Measurements from ENCODE around the gene GRHPR. TPM values are rescaled to one million over a fixed set of nuclear protein-coding genes. Genes with fewer than 3 reads are reported as not detected.
A peak's percentile ranks its signal among the peaks of the same experiment; 100 is the strongest.
"Not testable (repeated sequence)": the region's sequence is repeated elsewhere in the genome, so short reads cannot be mapped to it uniquely, and the experiment has no call there.

Gene GRHPR
- total RNA-seq, 1 experiment from 2014 or later: 111 TPM

- no peak for DNase-seq
- H3K9me3 ChIP-seq: no peaks in the 10 kb centered on the region
- H3K27me3 ChIP-seq: no peaks in the 10 kb centered on the region
- no peaks in the 10 kb centered on the region for H3K36me3 ChIP-seq
- H3K4me3 ChIP-seq: no peak overlapping the region
Observed at GRCh38 chr9:37392272-37392671, 30.2 kb upstream of the GRHPR start.

DNA sequence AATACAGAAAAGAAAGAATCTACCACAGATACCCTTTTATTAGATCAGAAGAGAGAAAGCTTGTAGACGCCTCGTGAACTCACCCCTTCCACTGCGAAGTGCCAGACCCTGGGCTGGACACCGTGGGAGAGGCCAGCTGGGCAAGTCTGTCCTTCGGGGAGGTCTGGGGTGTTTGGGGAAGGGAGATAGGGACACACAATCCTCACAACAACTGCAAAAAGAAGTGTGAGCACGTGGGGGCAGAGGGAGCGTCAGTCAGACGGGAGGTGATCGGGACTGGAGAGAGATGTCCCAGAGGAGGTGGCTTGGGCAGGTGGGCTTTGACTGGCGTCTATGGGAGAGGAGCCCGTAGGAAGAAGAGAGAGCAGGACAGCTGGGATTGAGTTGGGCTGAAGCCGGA lies 27.3 kb upstream of the GRHPR start:
- Histone ChIP-seq H3K27me3 (no peaks in the 10 kb centered on the region), H3K9me3 (no peaks in the 10 kb centered on the region), H3K4me3 (no peak overlapping the region), H3K36me3 (no peaks in the 10 kb centered on the region)
- no peak for DNase-seq

GRCh38 chr9:37395663-37396062 lies 26.8 kb upstream of the GRHPR start:
- DNase-seq: no peak
- Histone ChIP-seq H3K27me3 (no peaks in the 10 kb centered on the region), H3K36me3 (no peaks in the 10 kb centered on the region), H3K9me3 (no peaks in the 10 kb centered on the region), H3K4me3 (no peak overlapping the region)

DNA sequence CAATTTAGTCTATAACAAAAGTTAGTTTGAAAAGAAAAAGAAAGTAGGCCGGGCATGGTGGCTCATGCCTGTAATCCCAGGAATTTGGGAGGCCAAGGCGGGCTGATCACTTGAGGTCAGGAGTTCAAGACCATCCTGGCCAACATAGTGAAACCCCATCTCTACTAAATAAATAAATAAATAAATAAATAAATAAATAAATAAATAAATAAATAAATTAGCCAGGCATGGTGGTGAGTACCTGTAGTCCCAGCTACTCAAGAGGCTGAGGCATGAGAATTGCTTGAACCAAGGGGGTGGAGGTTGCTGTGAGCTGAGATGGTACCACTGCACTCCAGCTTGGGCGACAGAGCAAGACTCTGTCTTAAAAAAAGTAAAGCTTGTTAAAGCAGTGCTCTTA lies 24.5 kb upstream of the GRHPR start:
- not testable (repeated sequence) for H3K4me3 ChIP-seq, DNase-seq, H3K27me3 ChIP-seq, H3K36me3 ChIP-seq, H3K9me3 ChIP-seq

DNA sequence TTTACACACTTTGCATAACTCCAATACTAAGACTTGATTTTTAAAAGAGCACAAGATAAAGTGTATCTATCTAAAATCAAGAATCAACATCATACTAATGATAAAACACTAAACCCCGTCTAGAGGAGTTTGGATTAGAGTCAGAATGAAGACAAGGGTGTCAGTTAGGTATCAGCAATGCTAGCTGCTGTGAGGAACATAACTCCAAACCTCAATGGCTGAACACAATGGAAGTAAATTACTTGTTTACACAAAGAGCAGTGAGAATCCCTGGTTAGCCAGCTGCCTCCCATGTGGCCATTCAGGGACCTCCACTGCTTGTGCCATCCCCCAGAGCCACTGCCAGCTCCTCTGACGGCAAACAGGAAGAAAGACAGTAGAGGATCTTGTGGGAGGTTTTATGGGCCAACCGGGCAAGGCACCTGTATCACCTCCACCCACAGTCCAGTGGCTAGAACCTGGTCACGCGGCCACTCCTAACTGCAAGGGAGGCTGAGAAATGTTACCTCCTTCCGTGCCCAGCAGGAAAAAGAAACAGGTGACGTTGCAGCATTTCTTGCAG lies 24.0 kb upstream of the GRHPR start:
- Histone ChIP-seq H3K36me3 (no peaks in the 10 kb centered on the region), H3K27me3 (no peaks in the 10 kb centered on the region), H3K9me3 (no peaks in the 10 kb centered on the region), H3K4me3 (no peak overlapping the region)
- DNase-seq: no peak

- no peak for DNase-seq
- H3K9me3 ChIP-seq: no peaks in the 10 kb centered on the region
- H3K27me3 ChIP-seq: no peaks in the 10 kb centered on the region
- no peak overlapping the region for H3K4me3 ChIP-seq
- no peaks in the 10 kb centered on the region for H3K36me3 ChIP-seq
Observed at GRCh38 chr9:37399336-37399735, 23.2 kb upstream of the GRHPR start.

DNA sequence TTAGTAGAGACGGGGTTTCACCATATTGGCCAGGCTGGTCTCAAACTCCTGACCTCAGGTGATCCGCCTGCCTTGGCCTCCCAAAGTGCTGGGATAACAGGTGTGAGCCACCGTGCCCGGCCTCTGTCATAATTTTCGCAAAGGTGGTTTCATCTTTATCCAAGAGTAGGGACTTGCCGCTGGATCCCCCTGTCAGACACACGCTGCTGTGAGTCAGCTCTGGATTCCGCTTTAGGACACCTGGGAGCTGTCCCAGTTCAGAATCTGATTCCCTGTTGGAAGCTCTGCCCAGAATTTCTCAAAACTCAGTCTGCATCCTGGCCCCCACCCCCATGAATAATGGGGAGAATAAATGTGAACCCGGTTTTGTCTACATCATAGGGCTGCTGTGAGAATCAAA lies 17.9 kb upstream of the GRHPR start:
- no peak for DNase-seq
- no peak overlapping the region for H3K4me3 ChIP-seq
- no peaks in the 10 kb centered on the region for H3K9me3 ChIP-seq
- no peaks in the 10 kb centered on the region for H3K27me3 ChIP-seq
- no peaks in the 10 kb centered on the region for H3K36me3 ChIP-seq

DNA sequence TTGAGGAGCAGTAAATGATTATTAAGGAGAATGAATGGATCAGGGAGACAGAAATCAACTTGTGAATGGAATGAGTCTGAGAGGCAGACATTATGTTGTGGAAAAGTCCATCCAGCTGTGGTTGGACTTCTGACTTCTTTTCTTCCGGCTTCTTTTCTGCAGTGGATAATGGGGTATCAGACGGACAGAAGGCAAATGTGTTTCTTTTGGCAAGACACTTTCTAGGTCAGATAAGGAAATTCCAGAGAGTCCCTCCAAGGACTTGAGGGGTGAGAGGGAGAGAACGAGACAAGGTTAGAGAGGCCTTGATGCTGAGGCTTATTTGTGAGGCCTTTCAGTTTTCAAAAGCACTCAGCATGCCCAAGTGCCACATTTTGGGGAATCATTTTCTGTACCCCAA lies 17.1 kb upstream of the GRHPR start:
- Histone ChIP-seq H3K4me3 (no peak overlapping the region), H3K9me3 (no peaks in the 10 kb centered on the region), H3K27me3 (no peaks in the 10 kb centered on the region), H3K36me3 (no peaks in the 10 kb centered on the region)
- no peak for DNase-seq

- Histone ChIP-seq H3K36me3 (no peaks in the 10 kb centered on the region), H3K27me3 (no peaks in the 10 kb centered on the region), H3K9me3 (no peaks in the 10 kb centered on the region), H3K4me3 (no peak overlapping the region)
- DNase-seq: no peak
Observed at GRCh38 chr9:37405764-37406380, 16.6 kb upstream of the GRHPR start.

DNA sequence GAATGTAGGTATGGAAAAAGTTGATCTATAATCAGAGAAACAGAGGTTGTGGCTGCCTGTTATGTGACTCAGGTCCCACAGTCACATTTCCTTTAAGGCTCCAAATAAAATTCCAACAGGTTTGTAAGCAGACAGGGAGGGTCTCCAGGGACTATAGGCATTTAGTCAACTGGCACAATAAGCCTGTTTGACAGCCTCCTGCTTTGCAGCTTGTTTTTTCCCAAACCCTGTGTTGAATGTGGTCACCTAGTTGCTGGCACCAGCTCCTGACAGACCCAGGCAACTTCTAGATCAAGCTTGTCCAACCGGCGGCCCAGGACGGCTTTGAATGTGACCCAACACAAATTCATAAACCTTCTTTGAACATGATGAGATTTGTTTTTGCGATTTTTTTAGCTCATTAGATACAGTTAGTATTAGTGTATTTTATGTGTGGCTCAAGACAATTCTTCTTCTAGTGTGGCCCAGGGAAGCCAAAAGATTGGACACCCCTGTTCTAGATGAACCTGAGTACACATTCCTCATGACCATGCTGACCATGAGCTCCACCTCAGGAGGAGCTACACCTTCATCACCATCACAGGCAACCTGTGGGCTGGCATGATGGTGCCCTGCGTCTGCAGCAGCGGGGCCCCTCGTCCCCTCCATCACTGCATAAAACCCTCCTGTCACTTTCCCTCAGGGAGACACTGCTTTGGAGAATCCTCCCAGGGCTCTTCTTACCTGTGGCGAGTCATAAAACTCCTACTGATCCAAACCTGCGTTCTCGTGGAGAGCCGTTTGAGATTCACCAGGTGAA lies 15.7 kb upstream of the GRHPR start:
- DNase-seq: no peak
- H3K27me3 ChIP-seq: no peaks in the 10 kb centered on the region
- H3K36me3 ChIP-seq: no peaks in the 10 kb centered on the region
- H3K4me3 ChIP-seq: no peak overlapping the region
- no peaks in the 10 kb centered on the region for H3K9me3 ChIP-seq

GRCh38 chr9:37407468-37407867 lies 15.0 kb upstream of the GRHPR start:
- Histone ChIP-seq H3K9me3 (no peaks in the 10 kb centered on the region), H3K36me3 (no peaks in the 10 kb centered on the region), H3K4me3 (no peak overlapping the region), H3K27me3 (no peaks in the 10 kb centered on the region)
- no peak for DNase-seq

- no peak for DNase-seq
- no peaks in the 10 kb centered on the region for H3K36me3 ChIP-seq
- H3K27me3 ChIP-seq: no peaks in the 10 kb centered on the region
- H3K4me3 ChIP-seq: no peak overlapping the region
- no peaks in the 10 kb centered on the region for H3K9me3 ChIP-seq
Observed at GRCh38 chr9:37408933-37409710, 13.4 kb upstream of the GRHPR start.

DNA sequence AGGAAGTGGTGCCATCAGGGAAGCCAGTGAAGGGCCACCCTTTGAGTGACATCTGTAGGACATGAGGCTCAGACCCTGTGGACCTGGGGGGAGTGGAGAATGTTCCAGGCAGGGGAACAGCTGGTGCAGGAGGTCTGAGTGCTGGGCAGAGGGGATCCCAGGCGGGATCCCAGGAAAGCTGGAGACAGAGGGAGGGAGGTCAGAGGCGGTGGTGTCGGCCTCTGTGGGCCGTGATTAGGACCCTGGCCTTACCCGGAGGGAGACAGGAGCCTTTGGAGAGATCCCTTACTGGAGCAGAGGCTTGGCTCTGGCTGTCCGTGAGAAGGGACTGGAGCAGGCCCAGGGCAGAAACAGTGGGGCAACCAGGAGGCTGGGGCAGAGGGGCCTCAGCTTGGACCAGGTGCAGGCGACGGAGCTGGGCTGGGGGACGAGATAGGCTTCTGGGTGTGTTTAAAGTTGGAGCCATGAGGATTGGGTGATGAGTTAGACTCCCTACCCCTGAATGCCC lies 12.1 kb upstream of the GRHPR start:
- no peak overlapping the region for H3K4me3 ChIP-seq
- no peaks in the 10 kb centered on the region for H3K27me3 ChIP-seq
- DNase-seq: no peak
- no peaks in the 10 kb centered on the region for H3K36me3 ChIP-seq
- H3K9me3 ChIP-seq: no peaks in the 10 kb centered on the region

GRCh38 chr9:37410969-37411785 lies 11.3 kb upstream of the GRHPR start:
- DNase-seq: peak; percentile 35
- no peaks in the 10 kb centered on the region for H3K36me3 ChIP-seq
- no peaks in the 10 kb centered on the region for H3K27me3 ChIP-seq
- no peaks in the 10 kb centered on the region for H3K9me3 ChIP-seq
- H3K4me3 ChIP-seq: no peak overlapping the region

GRCh38 chr9:37412431-37413151 lies 9.9 kb upstream of the GRHPR start:
- DNase-seq: peak; percentile 91
- Histone ChIP-seq H3K9me3 (no peaks in the 10 kb centered on the region), H3K4me3 (no peak overlapping the region), H3K27me3 (no peaks in the 10 kb centered on the region), H3K36me3 (no peaks in the 10 kb centered on the region)

DNA sequence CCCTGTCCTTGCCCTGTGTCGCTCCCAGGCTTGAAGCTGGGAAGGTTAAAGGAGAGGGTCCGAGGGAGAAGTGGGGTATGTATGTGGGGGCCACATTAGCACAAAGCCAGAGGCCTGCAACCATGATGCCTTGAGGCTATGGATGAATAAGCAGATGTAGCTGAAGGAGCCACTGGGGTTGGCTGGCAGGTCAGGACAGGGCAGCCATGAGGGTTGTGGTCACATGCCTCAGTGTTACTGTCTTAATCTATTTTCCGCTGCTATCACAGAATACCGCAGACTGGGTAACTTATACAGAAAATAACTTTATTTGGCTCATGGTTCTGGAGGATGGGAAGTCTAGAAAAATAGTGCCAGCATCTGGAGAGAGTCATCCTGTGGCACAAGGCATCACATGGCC lies 9.2 kb upstream of the GRHPR start:
- Histone ChIP-seq H3K27me3 (no peaks in the 10 kb centered on the region), H3K9me3 (no peaks in the 10 kb centered on the region), H3K4me3 (no peak overlapping the region), H3K36me3 (no peaks in the 10 kb centered on the region)
- DNase-seq: peak; percentile 12
